ENCODE data around the gene OPN1LW. TPM values are rescaled to one million over a fixed set of nuclear protein-coding genes. Genes with fewer than 3 reads are reported as not detected.
"Not testable (repeated sequence)": the region's sequence is repeated elsewhere in the genome, so short reads cannot be mapped to it uniquely, and the experiment has no call there.

OPN1LW gene
- total and polyA plus RNA-seq, 2 of the 8 experiments (the other 6 are each of a cell fraction or from before 2014, with no cell fraction given) = not detected

DNA sequence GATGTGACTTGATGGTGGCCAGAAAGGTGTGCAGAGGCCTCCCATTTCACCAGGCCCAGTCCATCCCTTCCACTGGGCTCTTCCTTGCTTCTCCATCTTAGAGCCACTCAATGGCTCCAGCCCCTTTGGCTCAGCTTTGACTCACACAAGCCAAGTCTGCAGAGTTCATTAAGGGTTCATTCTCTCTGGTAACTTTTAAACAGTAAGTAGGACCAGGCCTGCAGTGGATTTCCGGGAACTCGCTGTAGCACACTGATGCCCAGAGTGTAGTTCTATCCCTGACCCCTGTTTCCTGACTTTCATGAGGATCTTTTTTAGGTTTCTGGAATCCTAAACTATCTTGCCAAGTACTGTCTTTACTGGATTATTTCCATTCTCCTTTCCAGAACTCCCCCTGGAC lies 50.3 kb downstream of the OPN1LW start:
- H3K27ac ChIP-seq (ENCODE audit: low read depth, low read length); H4K5ac ChIP-seq (ENCODE audit: insufficient read length, low read depth, low read length); H2BK12ac ChIP-seq (ENCODE audit: low read depth, low read length); POLR2A ChIA-PET (ENCODE audit: partially characterized antibody); H3K9ac ChIP-seq (replicated peaks in 1 of 4; ENCODE audit: extremely low read depth in 1 of 4, low read depth in 3 of 4, low read length in 3 of 4); H4K91ac ChIP-seq (replicated peaks; ENCODE audit: insufficient read length, low read length); H3K27me3 ChIP-seq (replicated peaks in 1 of 4; ENCODE audit: control insufficient read depth in 3 of 4, extremely low read depth in 1 of 4, insufficient read depth in 3 of 4, low read length in 3 of 4); H3K36me3 ChIP-seq (ENCODE audit: control insufficient read depth in 2 of 4, insufficient read depth in 4 of 4, low read length in 3 of 4); H2AFZ ChIP-seq (ENCODE audit: low read length); H2BK5ac ChIP-seq (ENCODE audit: low read depth, low read length); H3K23ac ChIP-seq (ENCODE audit: insufficient read length); FAIRE-seq; H2BK120ac ChIP-seq (replicated peaks; ENCODE audit: low read depth, low read length); H2AK5ac ChIP-seq (ENCODE audit: low read depth, low read length); H3K14ac ChIP-seq (ENCODE audit: insufficient read length); H4K20me1 ChIP-seq (replicated peaks in 1 of 2; ENCODE audit: control insufficient read depth in 1 of 2, insufficient read depth in 2 of 2, low read length in 2 of 2); H2BK15ac ChIP-seq (ENCODE audit: low read length); H3K4me1 ChIP-seq (replicated peaks in 1 of 4; ENCODE audit: control insufficient read depth in 3 of 4, insufficient read depth in 4 of 4, low read length in 3 of 4); H3K23me2 ChIP-seq (ENCODE audit: low read depth, low read length); CTCF ChIA-PET (ENCODE audit: partially characterized antibody); H3K9me3 ChIP-seq (ENCODE audit: insufficient read depth in 2 of 2, low read depth in 1 of 2, low read length in 1 of 2); H3K4me3 ChIP-seq (ENCODE audit: extremely low read depth in 1 of 4, insufficient read depth in 2 of 4, low read depth in 3 of 4, low read length in 4 of 4); H3K79me2 ChIP-seq (ENCODE audit: control insufficient read depth in 1 of 2, insufficient read depth in 2 of 2, low read length in 2 of 2); H4K8ac ChIP-seq (ENCODE audit: extremely low read depth, insufficient read depth, low read length); H2BK20ac ChIP-seq (ENCODE audit: low read length); H3K56ac ChIP-seq (replicated peaks; ENCODE audit: insufficient read length, low read depth, low read length); H3K4me2 ChIP-seq (ENCODE audit: insufficient read depth in 1 of 2, low read depth in 2 of 2, low read length in 2 of 2); H3K18ac ChIP-seq (ENCODE audit: extremely low read depth, low read length); H3K4ac ChIP-seq (replicated peaks; ENCODE audit: insufficient read length, low read depth, low read length); H3K79me1 ChIP-seq (ENCODE audit: low read depth, low read length); DNase-seq (ENCODE audit: low read depth in 1 of 2, low spot score in 2 of 2): not testable (repeated sequence)
- no CpG with 5 or more reads among the region's 2 CpGs for WGBS, 2 experiments (ENCODE audit: extremely low coverage in 1 of 2, insufficient coverage in 1 of 2, insufficient read length in 1 of 2, insufficient replicate concordance in 2 of 2, low coverage in 1 of 2, low lambda C conversion rate in 2 of 2, missing lambda C conversion rate in 1 of 2)

DNA sequence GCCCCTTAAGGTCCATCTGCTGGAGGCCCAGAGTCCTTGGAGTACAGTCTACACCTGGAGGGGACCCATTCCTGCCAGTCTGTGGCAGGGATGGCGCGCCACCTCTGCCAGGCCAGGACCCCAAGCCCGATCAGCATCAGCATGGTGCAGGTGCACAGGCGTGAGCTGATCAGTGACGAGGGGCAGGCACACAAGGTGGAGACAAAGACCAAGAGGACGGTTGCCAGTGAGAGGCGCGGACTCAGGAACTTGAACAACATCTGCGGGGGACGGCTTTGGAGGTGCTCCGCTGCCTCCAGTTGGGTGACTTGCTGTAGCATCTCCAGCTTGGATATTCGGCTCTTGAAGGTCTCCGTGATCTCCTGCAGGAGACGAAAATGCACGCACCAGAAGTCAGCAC lies 52.4 kb downstream of the OPN1LW start:
- H3K4me2 ChIP-seq (ENCODE audit: insufficient read depth in 1 of 2, low read depth in 2 of 2, low read length in 2 of 2); H2AK5ac ChIP-seq (ENCODE audit: low read depth, low read length); H2AFZ ChIP-seq (ENCODE audit: low read length); H3K27me3 ChIP-seq (replicated peaks in 1 of 4; ENCODE audit: control insufficient read depth in 3 of 4, extremely low read depth in 1 of 4, insufficient read depth in 3 of 4, low read length in 3 of 4); H3K23me2 ChIP-seq (ENCODE audit: low read depth, low read length); H3K27ac ChIP-seq (ENCODE audit: low read depth, low read length); H2BK12ac ChIP-seq (ENCODE audit: low read depth, low read length); H3K79me2 ChIP-seq (ENCODE audit: control insufficient read depth in 1 of 2, insufficient read depth in 2 of 2, low read length in 2 of 2); H3K79me1 ChIP-seq (ENCODE audit: low read depth, low read length); CTCF ChIA-PET (ENCODE audit: partially characterized antibody); H3K4ac ChIP-seq (replicated peaks; ENCODE audit: insufficient read length, low read depth, low read length); H4K5ac ChIP-seq (ENCODE audit: insufficient read length, low read depth, low read length); H3K9ac ChIP-seq (replicated peaks in 1 of 4; ENCODE audit: extremely low read depth in 1 of 4, low read depth in 3 of 4, low read length in 3 of 4); H2BK120ac ChIP-seq (replicated peaks; ENCODE audit: low read depth, low read length); H4K20me1 ChIP-seq (replicated peaks in 1 of 2; ENCODE audit: control insufficient read depth in 1 of 2, insufficient read depth in 2 of 2, low read length in 2 of 2); H2BK20ac ChIP-seq (ENCODE audit: low read length); H4K8ac ChIP-seq (ENCODE audit: extremely low read depth, insufficient read depth, low read length); H4K91ac ChIP-seq (replicated peaks; ENCODE audit: insufficient read length, low read length); H3K18ac ChIP-seq (ENCODE audit: extremely low read depth, low read length); H3K14ac ChIP-seq (ENCODE audit: insufficient read length); FAIRE-seq; POLR2A ChIA-PET (ENCODE audit: partially characterized antibody); H2BK15ac ChIP-seq (ENCODE audit: low read length); DNase-seq (ENCODE audit: low read depth in 1 of 2, low spot score in 2 of 2); H3K9me3 ChIP-seq (ENCODE audit: insufficient read depth in 2 of 2, low read depth in 1 of 2, low read length in 1 of 2); H3K4me1 ChIP-seq (replicated peaks in 1 of 4; ENCODE audit: control insufficient read depth in 3 of 4, insufficient read depth in 4 of 4, low read length in 3 of 4); H2BK5ac ChIP-seq (ENCODE audit: low read depth, low read length); H3K4me3 ChIP-seq (ENCODE audit: extremely low read depth in 1 of 4, insufficient read depth in 2 of 4, low read depth in 3 of 4, low read length in 4 of 4); H3K23ac ChIP-seq (ENCODE audit: insufficient read length); H3K36me3 ChIP-seq (ENCODE audit: control insufficient read depth in 2 of 4, insufficient read depth in 4 of 4, low read length in 3 of 4); H3K56ac ChIP-seq (replicated peaks; ENCODE audit: insufficient read length, low read depth, low read length): not testable (repeated sequence)
- WGBS, 2 experiments (ENCODE audit: extremely low coverage in 1 of 2, insufficient coverage in 1 of 2, insufficient read length in 1 of 2, insufficient replicate concordance in 2 of 2, low coverage in 1 of 2, low lambda C conversion rate in 2 of 2, missing lambda C conversion rate in 1 of 2) = no CpG with 5 or more reads among the region's 15 CpGs

All from H1 (cell line).